ENCODE data around the gene PTPRD.

The PTPRD gene

DNA sequence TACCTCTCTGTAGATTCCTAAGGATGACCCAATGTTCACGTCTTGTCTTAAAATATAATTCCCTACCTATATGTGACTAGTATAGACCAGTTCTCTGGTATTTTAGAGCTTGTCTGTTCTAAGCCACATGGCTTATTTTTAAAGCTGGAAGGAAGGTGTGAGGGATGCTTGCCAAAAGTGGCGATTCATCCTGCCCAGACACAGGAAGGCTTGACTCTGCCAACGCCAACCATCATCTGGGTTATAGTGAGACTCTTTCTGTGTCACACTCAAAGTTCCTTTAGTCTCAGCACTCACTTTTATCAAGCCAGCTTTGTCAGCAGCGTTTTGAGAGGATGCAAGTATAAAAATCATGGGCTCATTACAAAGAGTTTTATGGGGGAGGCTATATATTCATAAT lies 500.0 kb downstream of the PTPRD start:
- TF ChIP-seq, protein P1, sequence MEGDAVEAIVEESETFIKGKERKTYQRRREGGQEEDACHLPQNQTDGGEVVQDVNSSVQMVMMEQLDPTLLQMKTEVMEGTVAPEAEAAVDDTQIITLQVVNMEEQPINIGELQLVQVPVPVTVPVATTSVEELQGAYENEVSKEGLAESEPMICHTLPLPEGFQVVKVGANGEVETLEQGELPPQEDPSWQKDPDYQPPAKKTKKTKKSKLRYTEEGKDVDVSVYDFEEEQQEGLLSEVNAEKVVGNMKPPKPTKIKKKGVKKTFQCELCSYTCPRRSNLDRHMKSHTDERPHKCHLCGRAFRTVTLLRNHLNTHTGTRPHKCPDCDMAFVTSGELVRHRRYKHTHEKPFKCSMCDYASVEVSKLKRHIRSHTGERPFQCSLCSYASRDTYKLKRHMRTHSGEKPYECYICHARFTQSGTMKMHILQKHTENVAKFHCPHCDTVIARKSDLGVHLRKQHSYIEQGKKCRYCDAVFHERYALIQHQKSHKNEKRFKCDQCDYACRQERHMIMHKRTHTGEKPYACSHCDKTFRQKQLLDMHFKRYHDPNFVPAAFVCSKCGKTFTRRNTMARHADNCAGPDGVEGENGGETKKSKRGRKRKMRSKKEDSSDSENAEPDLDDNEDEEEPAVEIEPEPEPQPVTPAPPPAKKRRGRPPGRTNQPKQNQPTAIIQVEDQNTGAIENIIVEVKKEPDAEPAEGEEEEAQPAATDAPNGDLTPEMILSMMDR (IDR thresholded peaks at IDR 0.05; ENCODE audit: low read depth, low read length, missing control alignments): no peak
- no peak overlapping the region for H3K4me3 ChIP-seq (replicated peaks; ENCODE audit: low read depth, low read length)
- no peak for DNase-seq (ENCODE audit: extremely low read depth, low read depth)

DNA sequence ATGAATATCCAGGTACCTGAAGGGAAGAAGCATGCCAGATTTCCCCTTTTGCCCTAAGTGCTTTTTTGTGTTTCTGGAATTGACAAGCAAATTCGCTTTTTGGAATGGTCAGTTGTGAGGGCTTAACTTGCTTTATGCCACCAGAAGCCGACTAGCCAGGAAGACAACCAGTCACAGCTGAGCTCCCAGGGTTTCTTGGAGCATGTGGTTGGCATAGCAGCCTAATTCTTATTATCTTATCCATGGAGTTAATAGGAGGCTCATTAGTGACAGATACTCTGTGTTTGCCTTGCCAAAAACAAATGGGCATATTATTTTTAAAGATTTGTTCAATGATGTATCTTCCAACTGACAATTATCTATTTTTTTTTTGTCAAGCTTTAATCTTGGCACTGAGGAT lies 500.7 kb downstream of the PTPRD start:
- no peak for DNase-seq (ENCODE audit: extremely low read depth, low read depth)
- H3K4me3 ChIP-seq (replicated peaks; ENCODE audit: low read depth, low read length): no peak overlapping the region
- TF ChIP-seq, protein P1 (IDR thresholded peaks at IDR 0.05; ENCODE audit: low read depth, low read length, missing control alignments): no peak

DNA sequence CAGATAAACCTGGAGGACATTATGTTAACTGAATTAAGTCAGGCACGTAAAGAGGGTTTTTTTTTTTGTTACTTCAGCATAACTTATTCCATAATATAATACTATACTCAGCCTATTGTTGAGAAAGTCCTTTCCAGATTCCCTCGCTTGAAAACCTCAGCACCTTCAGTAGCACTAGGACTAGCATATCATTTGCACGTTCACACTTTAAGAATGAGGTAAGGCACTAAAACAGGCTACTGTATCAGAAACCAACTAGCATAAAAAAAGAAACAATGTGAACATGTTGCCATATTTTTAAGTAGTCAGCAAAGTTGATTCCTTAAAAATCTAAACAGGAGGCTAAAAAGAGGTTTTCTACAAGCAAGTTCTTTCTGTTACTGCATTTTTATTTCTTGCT lies 504.0 kb downstream of the PTPRD start:
- TF ChIP-seq, protein P1 (IDR thresholded peaks at IDR 0.05; ENCODE audit: low read depth, low read length, missing control alignments): no peak
- H3K4me3 ChIP-seq (replicated peaks; ENCODE audit: low read depth, low read length): no peak overlapping the region
- no peak for DNase-seq (ENCODE audit: extremely low read depth, low read depth)

DNA sequence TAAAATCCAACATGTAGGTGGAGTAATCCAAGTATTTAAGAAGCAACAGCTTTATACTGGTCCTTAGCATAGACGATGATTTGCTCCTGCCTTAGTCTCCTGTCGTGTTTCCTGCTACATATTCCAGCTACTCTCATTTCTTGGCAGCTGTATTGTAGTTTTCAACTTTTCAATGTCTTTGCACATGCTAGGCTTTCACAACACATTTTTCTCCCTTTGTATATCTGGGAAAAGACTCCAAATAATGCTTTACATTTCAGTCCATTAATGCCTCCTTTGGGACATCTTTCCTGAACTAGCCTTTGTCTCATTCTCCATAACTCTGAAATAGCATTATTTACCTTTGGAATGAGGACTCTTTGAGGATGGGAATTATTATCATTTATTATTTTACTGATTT lies 508.0 kb downstream of the PTPRD start:
- DNase-seq (ENCODE audit: extremely low read depth, low read depth): no peak
- TF ChIP-seq, protein P1 (IDR thresholded peaks at IDR 0.05; ENCODE audit: low read depth, low read length, missing control alignments): no peak
- no peak overlapping the region for H3K4me3 ChIP-seq (replicated peaks; ENCODE audit: low read depth, low read length)

DNA sequence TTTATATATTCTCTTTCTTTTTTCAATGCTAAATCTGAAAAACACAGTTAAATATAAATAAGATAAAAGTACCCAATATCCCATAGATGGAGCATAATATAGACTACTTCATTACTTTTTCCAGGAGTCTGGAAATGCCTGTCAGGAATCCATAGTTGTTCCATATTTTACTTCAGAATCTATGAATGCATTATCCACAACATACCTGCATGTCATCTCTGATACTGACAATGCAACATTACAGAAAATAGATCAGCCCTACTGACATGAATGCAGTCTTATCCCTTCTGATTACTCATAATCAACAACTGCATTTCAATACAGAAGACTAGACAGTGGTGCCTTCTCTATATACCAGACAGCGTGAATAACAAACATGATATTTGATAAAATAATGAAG lies 517.6 kb downstream of the PTPRD start:
- TF ChIP-seq, protein P1 (IDR thresholded peaks at IDR 0.05; ENCODE audit: low read depth, low read length, missing control alignments): no peak
- H3K4me3 ChIP-seq (replicated peaks; ENCODE audit: low read depth, low read length): no peak overlapping the region
- no peak for DNase-seq (ENCODE audit: extremely low read depth, low read depth)

DNA sequence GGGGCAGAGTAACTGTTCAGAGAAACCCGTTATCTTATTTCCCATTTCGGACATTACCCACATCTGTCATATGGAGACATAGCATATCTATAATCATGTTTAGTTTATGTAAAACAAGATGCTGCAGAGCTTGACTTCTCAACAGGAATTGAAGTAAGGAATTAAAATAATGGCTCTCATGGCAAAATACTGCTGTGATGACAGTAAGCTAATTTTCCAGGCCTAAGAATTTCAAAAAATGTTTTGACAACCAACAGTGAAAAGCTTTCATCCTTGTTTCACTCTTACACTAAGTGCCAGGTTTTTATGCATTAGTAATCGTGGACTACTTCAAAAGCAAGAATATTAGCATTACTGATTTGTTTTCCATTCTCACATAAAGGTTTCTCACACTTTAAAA lies 518.2 kb downstream of the PTPRD start:
- TF ChIP-seq, protein P1 (IDR thresholded peaks at IDR 0.05; ENCODE audit: low read depth, low read length, missing control alignments): no peak
- no peak overlapping the region for H3K4me3 ChIP-seq (replicated peaks; ENCODE audit: low read depth, low read length)
- DNase-seq (ENCODE audit: extremely low read depth, low read depth): no peak

DNA sequence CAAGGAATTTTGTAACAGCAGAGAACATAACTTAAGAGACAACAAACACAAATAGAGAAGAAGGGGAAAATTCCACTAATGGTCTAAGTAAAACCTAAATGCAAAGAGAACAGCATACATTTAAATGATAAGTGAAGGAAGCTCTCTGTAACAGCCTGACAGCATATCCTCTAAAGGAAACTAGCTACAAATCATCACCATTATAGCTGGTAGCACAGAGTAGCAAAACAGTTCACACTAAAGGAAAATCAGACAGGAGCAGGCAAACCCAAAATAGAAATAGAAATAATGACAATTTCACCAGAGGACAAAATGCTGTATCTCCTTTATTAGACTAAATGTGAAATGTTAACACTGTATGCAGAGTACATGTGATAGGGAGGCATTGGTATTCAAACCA lies 532.8 kb downstream of the PTPRD start:
- DNase-seq (ENCODE audit: extremely low read depth, low read depth): no peak
- H3K4me3 ChIP-seq (replicated peaks; ENCODE audit: low read depth, low read length): no peak overlapping the region
- TF ChIP-seq, protein P1 (IDR thresholded peaks at IDR 0.05; ENCODE audit: low read depth, low read length, missing control alignments): no peak
